Testis (tissue), 2 donors: ENCODE measurements around the gene KCNB1.

ENCODE experiments used
- CTCF ChIP-seq, 3 experiments: fragments of 450-650 bp in 2 of 3; fragments of 200-600 bp in 1 of 3; sonication (generic) in 1 of 3; IDR thresholded peaks; one replicate each; pipeline ENCODE4 v1.5.1; 2016 to 2019; ENCODE audit warnings: antibody characterized with exemption in 3 of 3, mild to moderate bottlenecking in 2 of 3, moderate library complexity in 1 of 3
- POLR2A ChIP-seq: fragments of 450-650 bp; IDR thresholded peaks from one replicate; pipeline ENCODE4 v1.6.1; 2017; ENCODE audit warnings: antibody characterized with exemption, mild to moderate bottlenecking, moderate library complexity

DNA sequence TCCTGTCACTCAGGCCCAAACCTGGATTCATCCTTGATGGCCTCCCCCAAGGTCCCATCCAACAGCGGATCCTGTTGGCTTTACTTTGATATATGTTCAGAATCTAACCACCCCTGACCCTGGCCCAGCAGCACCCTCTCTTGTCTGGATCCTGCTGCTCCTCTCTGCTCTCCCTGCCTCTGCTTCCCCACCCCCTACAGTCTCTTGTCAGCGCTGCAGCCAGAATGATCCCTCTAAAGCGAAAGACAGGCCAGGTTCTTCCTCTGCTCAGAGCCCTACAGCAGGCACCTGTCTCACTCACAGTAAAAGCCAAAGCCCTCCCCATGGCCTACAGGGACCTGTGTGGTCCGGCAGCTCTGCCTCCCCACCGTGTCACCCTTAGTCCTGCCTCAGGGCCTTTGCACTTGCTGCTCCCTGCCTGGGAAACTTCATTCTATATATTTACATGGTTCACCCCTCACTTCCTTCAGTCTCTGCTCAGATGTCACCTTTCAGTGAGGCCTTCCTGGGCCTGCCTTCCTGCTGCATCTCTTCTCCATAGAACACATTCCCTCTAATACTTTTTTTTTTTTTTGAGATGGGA, 37.4 kb upstream of the KCNB1 start:
- TF ChIP-seq CTCF (IDR thresholded peaks at IDR 0.05) (no peak), POLR2A (no peak)
